HL-60 (cell line): Measurements from ENCODE around the gene TJP1.

Experiments used
- DNase-seq, 2 experiments: peaks; one replicate each; pipeline ENCODE4 v3.0.0-alpha.2; 2010 to 2020; ENCODE audit warnings: low read depth in 1 of 2, low spot score in 1 of 2
- H3K27ac ChIP-seq: fragments of 250-450 bp; sonication (Bioruptor Pico); replicated peaks from 2 replicates; pipeline ENCODE4 v1.5.1; 2020; ENCODE audit warnings: mild to moderate bottlenecking, moderate library complexity
- H3K27me3 ChIP-seq: fragments of 250-450 bp; sonication (Bioruptor Pico); 2 replicates; pipeline ENCODE4 v1.5.1; 2021; ENCODE audit warnings: mild to moderate bottlenecking, moderate library complexity; ENCODE audit not compliant: insufficient read depth, poor library complexity, severe bottlenecking
- H3K4me3 ChIP-seq: replicated peaks from 2 replicates; pipeline ENCODE4 v1.5.1; 2011; ENCODE audit warnings: mild to moderate bottlenecking, control low read depth, low read length; ENCODE audit not compliant: insufficient read depth
- CTCF ChIP-seq: IDR thresholded peaks from one replicate; pipeline ENCODE4 v1.5.1; 2011; ENCODE audit warnings: low read length, control low read depth, inconsistent platforms; ENCODE audit not compliant: insufficient read depth
- GABPA ChIP-seq: IDR thresholded peaks from 2 replicates; pipeline ENCODE4 v1.6.1; 2012; ENCODE audit warnings: low read depth
- POLR2AphosphoS5 ChIP-seq: IDR thresholded peaks from 2 replicates; pipeline ENCODE4 v1.6.1; 2012; ENCODE audit warnings: low read depth
- SPI1 ChIP-seq: IDR thresholded peaks from 2 replicates; pipeline ENCODE4 v1.6.1; 2012; ENCODE audit warnings: low read depth, mild to moderate bottlenecking, borderline replicate concordance
- TF ChIP-seq, protein P1 (sequence below): IDR thresholded peaks from 2 replicates; pipeline ENCODE4 v1.6.1; 2012; ENCODE audit warnings: low read depth; ENCODE audit not compliant: insufficient replicate concordance

The TJP1 gene

DNA sequence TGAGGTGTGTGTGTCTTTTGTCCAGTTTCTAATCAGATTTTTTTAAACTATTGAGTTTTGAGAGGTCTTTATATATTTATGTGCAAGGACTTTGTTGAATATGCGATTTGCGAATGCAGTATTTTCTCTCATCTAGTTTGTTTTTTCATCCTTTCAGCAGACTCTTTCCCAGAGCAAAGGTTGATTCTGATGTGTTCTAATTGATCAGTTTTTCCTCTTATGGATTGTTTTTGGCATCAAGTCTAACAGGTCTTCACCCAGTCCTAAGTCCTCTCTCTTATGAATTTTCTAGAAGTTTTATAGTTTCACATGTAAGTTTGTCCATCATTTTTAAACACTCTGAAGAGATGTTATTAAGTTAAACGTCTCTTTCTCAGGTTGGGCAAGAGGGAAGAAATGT, 17.8 kb upstream of the TJP1 start:
- DNase-seq: no peak
- no peak overlapping the region for H3K4me3 ChIP-seq
- no peaks in the 10 kb centered on the region for H3K27me3 ChIP-seq
- no peak for TF ChIP-seq CTCF
- TF ChIP-seq, protein P1, sequence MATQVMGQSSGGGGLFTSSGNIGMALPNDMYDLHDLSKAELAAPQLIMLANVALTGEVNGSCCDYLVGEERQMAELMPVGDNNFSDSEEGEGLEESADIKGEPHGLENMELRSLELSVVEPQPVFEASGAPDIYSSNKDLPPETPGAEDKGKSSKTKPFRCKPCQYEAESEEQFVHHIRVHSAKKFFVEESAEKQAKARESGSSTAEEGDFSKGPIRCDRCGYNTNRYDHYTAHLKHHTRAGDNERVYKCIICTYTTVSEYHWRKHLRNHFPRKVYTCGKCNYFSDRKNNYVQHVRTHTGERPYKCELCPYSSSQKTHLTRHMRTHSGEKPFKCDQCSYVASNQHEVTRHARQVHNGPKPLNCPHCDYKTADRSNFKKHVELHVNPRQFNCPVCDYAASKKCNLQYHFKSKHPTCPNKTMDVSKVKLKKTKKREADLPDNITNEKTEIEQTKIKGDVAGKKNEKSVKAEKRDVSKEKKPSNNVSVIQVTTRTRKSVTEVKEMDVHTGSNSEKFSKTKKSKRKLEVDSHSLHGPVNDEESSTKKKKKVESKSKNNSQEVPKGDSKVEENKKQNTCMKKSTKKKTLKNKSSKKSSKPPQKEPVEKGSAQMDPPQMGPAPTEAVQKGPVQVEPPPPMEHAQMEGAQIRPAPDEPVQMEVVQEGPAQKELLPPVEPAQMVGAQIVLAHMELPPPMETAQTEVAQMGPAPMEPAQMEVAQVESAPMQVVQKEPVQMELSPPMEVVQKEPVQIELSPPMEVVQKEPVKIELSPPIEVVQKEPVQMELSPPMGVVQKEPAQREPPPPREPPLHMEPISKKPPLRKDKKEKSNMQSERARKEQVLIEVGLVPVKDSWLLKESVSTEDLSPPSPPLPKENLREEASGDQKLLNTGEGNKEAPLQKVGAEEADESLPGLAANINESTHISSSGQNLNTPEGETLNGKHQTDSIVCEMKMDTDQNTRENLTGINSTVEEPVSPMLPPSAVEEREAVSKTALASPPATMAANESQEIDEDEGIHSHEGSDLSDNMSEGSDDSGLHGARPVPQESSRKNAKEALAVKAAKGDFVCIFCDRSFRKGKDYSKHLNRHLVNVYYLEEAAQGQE: no peak
- no peak for TF ChIP-seq POLR2AphosphoS5
- no peak overlapping the region for H3K27ac ChIP-seq

DNA sequence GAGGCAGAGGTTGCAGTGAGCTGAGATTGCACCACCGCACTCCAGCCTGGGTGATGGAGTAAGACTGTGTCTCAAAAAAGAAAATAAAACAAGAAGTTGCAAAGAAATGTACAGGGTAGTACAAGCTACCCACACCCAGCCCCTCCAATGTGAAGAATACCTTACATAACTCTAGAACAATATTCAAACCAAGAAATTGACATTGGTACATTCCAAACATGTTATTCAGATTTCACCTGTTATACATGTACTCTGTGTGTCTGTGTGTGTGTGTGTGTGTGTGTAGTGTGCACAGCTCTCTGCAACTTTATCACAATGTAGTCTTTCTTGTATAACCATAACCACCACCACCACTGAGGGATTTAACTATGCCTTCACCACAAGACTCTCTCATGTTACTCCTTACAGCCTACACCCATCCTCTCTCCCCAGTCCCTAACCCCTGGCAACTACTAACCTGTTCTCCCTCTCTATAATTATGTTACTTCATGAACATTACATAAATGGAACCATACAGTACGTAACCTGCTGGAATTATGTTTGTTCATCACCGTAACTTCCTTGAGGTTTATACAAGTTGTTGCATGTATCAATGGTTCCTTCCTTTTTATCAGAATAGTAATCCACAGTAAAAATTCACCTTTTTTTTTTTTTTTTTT, 16.2 kb upstream of the TJP1 start:
- TF ChIP-seq POLR2AphosphoS5 (no peak), SPI1 (no peak)
- Histone ChIP-seq H3K27ac (no peak overlapping the region), H3K27me3 (no peaks in the 10 kb centered on the region), H3K4me3 (no peak overlapping the region)
- DNase-seq: no peak

- TF ChIP-seq, protein P1: no peak
- no peak for TF ChIP-seq GABPA
- no peak for DNase-seq
- peaks cover 6% of the 10 kb centered on the region for H3K27me3 ChIP-seq
- no peak overlapping the region for H3K4me3 ChIP-seq
- no peak overlapping the region for H3K27ac ChIP-seq
Observed at GRCh38 chr15:29835301-29835700, 13.0 kb upstream of the TJP1 start.

GRCh38 chr15:29832709-29833108, 10.4 kb upstream of the TJP1 start:
- no peak for DNase-seq
- Histone ChIP-seq H3K27ac (no peak overlapping the region), H3K4me3 (no peak overlapping the region), H3K27me3 (peaks cover 15% of the 10 kb centered on the region)
- TF ChIP-seq GABPA (no peak), POLR2AphosphoS5 (no peak), CTCF (no peak), SPI1 (no peak)
- TF ChIP-seq, protein P1: no peak
